ENCODE results near the gene TGM2.
"Not testable (repeated sequence)": the region's sequence is repeated elsewhere in the genome, so short reads cannot be mapped to it uniquely, and the experiment has no call there.

TGM2 gene

GRCh38 chr20:38108438-38108985 lies 56.6 kb downstream of the TGM2 start (continued):
- TF ChIP-seq CREB5 (CRISPR knock-in tag; IDR thresholded peaks at IDR 0.05; ENCODE audit: low read depth) (no peak; the same call in 1 of the 2 replicates), OSR1 (CRISPR knock-in tag; IDR thresholded peaks at IDR 0.05) (no peak), TCF4 (CRISPR knock-in tag; IDR thresholded peaks at IDR 0.05; ENCODE audit: borderline replicate concordance) (peak; percentile 80; the same call in 1 of the 2 replicates), ZNF8 (CRISPR knock-in tag; IDR thresholded peaks at IDR 0.05) (no peak), SNAI2 (CRISPR knock-in tag; IDR thresholded peaks at IDR 0.05) (peak; percentile 20; the same call in 1 of the 2 replicates), ZNF565 (CRISPR knock-in tag; conservative IDR thresholded peaks at IDR 0.05; ENCODE audit: low read depth) (no peak), ESRRG (CRISPR knock-in tag; IDR thresholded peaks at IDR 0.05) (no peak), POU6F1 (CRISPR knock-in tag; IDR thresholded peaks at IDR 0.05; ENCODE audit: borderline replicate concordance, low read depth) (no peak), GLIS3 (CRISPR knock-in tag; IDR thresholded peaks at IDR 0.05) (peak; percentile 67; the same call in 1 of the 2 replicates), CSRNP3 (CRISPR knock-in tag; IDR thresholded peaks at IDR 0.05) (peak; percentile 39; the same call in 1 of the 2 replicates)

GRCh38 chr20:38107916-38108315 lies 57.2 kb downstream of the TGM2 start:
- ATAC-seq: not testable (repeated sequence)

- not testable (repeated sequence) for ATAC-seq
These were observed 57.7 kb downstream of the TGM2 start for GRCh38 chr20:38107386-38107785.

GRCh38 chr20:38106461-38106860 lies 58.6 kb downstream of the TGM2 start:
- TF ChIP-seq ZFP30 (CRISPR knock-in tag; IDR thresholded peaks at IDR 0.05) (no peak), ZFP3 (CRISPR knock-in tag; IDR thresholded peaks at IDR 0.05) (no peak), BACH2 (CRISPR knock-in tag; IDR thresholded peaks at IDR 0.05; ENCODE audit: borderline replicate concordance) (no peak), ISL1 (CRISPR knock-in tag; IDR thresholded peaks at IDR 0.05) (no peak), ESRRG (CRISPR knock-in tag; IDR thresholded peaks at IDR 0.05) (no peak), CSDC2 (CRISPR knock-in tag; IDR thresholded peaks at IDR 0.05) (no peak), ZNF565 (CRISPR knock-in tag; conservative IDR thresholded peaks at IDR 0.05; ENCODE audit: low read depth) (no peak)
- no peak for ATAC-seq

GRCh38 chr20:38104285-38104684 lies 60.8 kb downstream of the TGM2 start:
- TF ChIP-seq TSHZ2 (CRISPR knock-in tag; IDR thresholded peaks at IDR 0.05): no peak
- ATAC-seq: no peak

- ATAC-seq: not testable (repeated sequence)
These were observed 62.9 kb downstream of the TGM2 start for GRCh38 chr20:38102206-38102605.

- no peak for ATAC-seq
- TF ChIP-seq PPARA (CRISPR knock-in tag; IDR thresholded peaks at IDR 0.05; ENCODE audit: borderline replicate concordance) (no peak), ESRRG (CRISPR knock-in tag; IDR thresholded peaks at IDR 0.05) (no peak), TSHZ2 (CRISPR knock-in tag; IDR thresholded peaks at IDR 0.05) (no peak), BACH2 (CRISPR knock-in tag; IDR thresholded peaks at IDR 0.05; ENCODE audit: borderline replicate concordance) (no peak)
These were observed 66.1 kb downstream of the TGM2 start for GRCh38 chr20:38098952-38099351.
